ENCODE measurements around the gene CAMK2D. TPM values are rescaled to one million over a fixed set of nuclear protein-coding genes. Genes with fewer than 3 reads are reported as not detected.

Gene CAMK2D
- total RNA-seq, 4 donors from 2014 or later, result 48.2 to 66.2 (median 51.2) TPM

DNA sequence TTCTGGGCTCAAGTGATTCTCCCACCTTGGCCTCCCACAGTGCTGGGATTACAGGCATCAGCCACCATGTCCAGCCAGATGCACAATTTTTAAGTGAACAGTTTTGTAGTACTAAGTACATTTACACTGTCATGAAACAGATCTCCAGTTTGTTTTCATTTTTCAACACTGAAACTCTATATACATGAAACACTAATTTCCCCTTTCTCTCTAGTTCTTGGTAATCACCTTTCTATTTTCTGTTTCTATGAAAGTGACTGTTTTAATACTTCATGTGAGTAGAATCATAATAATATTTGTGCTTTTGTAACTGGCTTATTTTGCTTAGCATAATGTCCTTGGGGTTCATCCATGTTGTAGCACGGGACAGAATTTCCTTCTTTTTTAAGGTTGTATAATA lies 237.4 kb downstream of the CAMK2D start:
- H3K4me1 ChIP-seq, result no peaks in the 10 kb centered on the region
- H3K27ac ChIP-seq (replicated peaks in 1 of 4), result no peak overlapping the region
- TF ChIP-seq POLR2A (IDR thresholded peaks at IDR 0.05; ENCODE audit: low read depth) (no peak), EP300 (IDR thresholded peaks at IDR 0.05) (no peak), POLR2AphosphoS5 (IDR thresholded peaks at IDR 0.05) (no peak)
- TF ChIP-seq, protein P1, sequence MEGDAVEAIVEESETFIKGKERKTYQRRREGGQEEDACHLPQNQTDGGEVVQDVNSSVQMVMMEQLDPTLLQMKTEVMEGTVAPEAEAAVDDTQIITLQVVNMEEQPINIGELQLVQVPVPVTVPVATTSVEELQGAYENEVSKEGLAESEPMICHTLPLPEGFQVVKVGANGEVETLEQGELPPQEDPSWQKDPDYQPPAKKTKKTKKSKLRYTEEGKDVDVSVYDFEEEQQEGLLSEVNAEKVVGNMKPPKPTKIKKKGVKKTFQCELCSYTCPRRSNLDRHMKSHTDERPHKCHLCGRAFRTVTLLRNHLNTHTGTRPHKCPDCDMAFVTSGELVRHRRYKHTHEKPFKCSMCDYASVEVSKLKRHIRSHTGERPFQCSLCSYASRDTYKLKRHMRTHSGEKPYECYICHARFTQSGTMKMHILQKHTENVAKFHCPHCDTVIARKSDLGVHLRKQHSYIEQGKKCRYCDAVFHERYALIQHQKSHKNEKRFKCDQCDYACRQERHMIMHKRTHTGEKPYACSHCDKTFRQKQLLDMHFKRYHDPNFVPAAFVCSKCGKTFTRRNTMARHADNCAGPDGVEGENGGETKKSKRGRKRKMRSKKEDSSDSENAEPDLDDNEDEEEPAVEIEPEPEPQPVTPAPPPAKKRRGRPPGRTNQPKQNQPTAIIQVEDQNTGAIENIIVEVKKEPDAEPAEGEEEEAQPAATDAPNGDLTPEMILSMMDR (IDR thresholded peaks at IDR 0.05), result no peak
- intact Hi-C loops (cut with DNase I), result no loop called here
- no peaks in the 10 kb centered on the region for H3K9me3 ChIP-seq
- no peaks in the 10 kb centered on the region for H3K27me3 ChIP-seq
- H3K4me3 ChIP-seq, result no peak overlapping the region
- 100% methylated on average over 1 of the region's 1 CpG for WGBS
- H3K36me3 ChIP-seq, result peaks cover 0 to 21% (median 12%) of the 10 kb centered on the region in 4 donors
- DNase-seq (ENCODE audit: extremely low spot score), result no peak

GRCh38 chr4:113522433-113522832 lies 239.1 kb downstream of the CAMK2D start:
- Histone ChIP-seq H3K9me3 (no peaks in the 10 kb centered on the region), H3K27ac (replicated peaks in 1 of 4) (no peak overlapping the region), H3K36me3 (peaks cover 0 to 16% (median 7%) of the 10 kb centered on the region in 4 donors), H3K4me1 (no peaks in the 10 kb centered on the region), H3K4me3 (no peak overlapping the region), H3K27me3 (no peaks in the 10 kb centered on the region)
- intact Hi-C loops (cut with DNase I), result no loop called here
- TF ChIP-seq POLR2AphosphoS5 (IDR thresholded peaks at IDR 0.05), result no peak
- TF ChIP-seq EP300 (IDR thresholded peaks at IDR 0.05), result no peak
- TF ChIP-seq POLR2A (IDR thresholded peaks at IDR 0.05; ENCODE audit: low read depth), result no peak
- TF ChIP-seq, protein P1 (IDR thresholded peaks at IDR 0.05), result no peak
- DNase-seq (ENCODE audit: extremely low spot score), result no peak
- WGBS, result 98% methylated on average over 2 of the region's 2 CpGs

- Histone ChIP-seq H3K27ac (replicated peaks in 1 of 4) (no peak overlapping the region), H3K36me3 (peaks cover 8 to 41% (median 30%) of the 10 kb centered on the region in 4 donors), H3K9me3 (no peaks in the 10 kb centered on the region), H3K27me3 (no peaks in the 10 kb centered on the region), H3K4me3 (no peak overlapping the region), H3K4me1 (no peaks in the 10 kb centered on the region)
- intact Hi-C loops (cut with DNase I), result no loop called here
- 58% methylated on average over 2 of the region's 2 CpGs for WGBS
- no peak for DNase-seq (ENCODE audit: extremely low spot score)
- no peak for TF ChIP-seq EP300 (IDR thresholded peaks at IDR 0.05)
- no peak for TF ChIP-seq POLR2A (IDR thresholded peaks at IDR 0.05; ENCODE audit: low read depth)
- TF ChIP-seq, protein P1 (IDR thresholded peaks at IDR 0.05), result no peak
- TF ChIP-seq POLR2AphosphoS5 (IDR thresholded peaks at IDR 0.05), result no peak
These were observed 248.2 kb downstream of the CAMK2D start for GRCh38 chr4:113513382-113513781.

DNA sequence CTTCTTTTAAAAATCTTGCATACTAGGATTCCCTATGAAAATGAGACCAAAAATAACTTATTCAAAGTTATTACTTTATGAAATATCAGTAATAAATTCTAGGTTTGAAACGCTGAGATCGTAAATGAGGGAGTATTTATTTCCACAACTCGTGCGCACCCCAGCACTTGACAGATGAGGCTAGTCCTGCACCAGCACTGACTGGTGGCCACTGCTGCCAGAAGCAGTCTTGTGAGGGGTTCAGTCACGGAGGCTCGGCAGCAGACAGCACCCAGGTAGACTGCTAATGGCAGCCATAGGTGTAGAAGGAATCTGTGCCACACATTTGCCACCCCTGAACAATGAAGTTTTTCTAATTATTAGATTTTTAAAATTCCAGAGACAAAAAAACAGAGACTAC lies 248.7 kb downstream of the CAMK2D start:
- Histone ChIP-seq H3K4me3 (no peak overlapping the region), H3K9me3 (no peaks in the 10 kb centered on the region), H3K27me3 (no peaks in the 10 kb centered on the region), H3K27ac (replicated peaks in 1 of 4) (no peak overlapping the region), H3K36me3 (peaks cover 8 to 44% (median 32%) of the 10 kb centered on the region in 4 donors), H3K4me1 (no peaks in the 10 kb centered on the region)
- TF ChIP-seq EP300 (IDR thresholded peaks at IDR 0.05) (no peak), POLR2AphosphoS5 (IDR thresholded peaks at IDR 0.05) (no peak), POLR2A (IDR thresholded peaks at IDR 0.05; ENCODE audit: low read depth) (no peak)
- TF ChIP-seq, protein P1 (IDR thresholded peaks at IDR 0.05), result no peak
- 98% methylated on average over 6 of the region's 6 CpGs for WGBS
- DNase-seq (ENCODE audit: extremely low spot score), result no peak
- intact Hi-C loops (cut with DNase I), result no loop called here

DNA sequence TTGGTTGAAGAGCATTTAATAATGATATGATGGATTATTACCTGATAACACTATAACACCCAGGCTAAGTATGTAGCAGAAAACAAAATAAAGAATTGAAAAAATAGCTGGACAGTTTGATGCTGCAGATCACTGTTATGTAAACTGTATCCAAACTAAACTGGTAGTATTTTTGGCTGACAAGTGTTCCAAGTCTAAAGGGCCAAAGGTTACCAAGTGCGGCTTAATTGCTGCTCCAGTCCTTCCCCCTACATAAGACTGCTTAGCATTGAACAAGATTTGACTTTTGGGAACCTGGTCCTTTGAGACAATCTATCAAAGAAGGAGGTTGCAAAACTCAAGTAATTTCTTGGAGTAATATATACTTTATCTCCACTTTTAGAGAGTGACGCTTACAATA lies 249.6 kb downstream of the CAMK2D start:
- WGBS, result 96% methylated on average over 2 of the region's 2 CpGs
- no peak for DNase-seq (ENCODE audit: extremely low spot score)
- Histone ChIP-seq H3K4me1 (no peaks in the 10 kb centered on the region), H3K36me3 (peaks cover 13 to 50% (median 32%) of the 10 kb centered on the region in 4 donors), H3K9me3 (no peaks in the 10 kb centered on the region), H3K27me3 (no peaks in the 10 kb centered on the region), H3K27ac (replicated peaks in 1 of 4) (no peak overlapping the region), H3K4me3 (no peak overlapping the region)
- intact Hi-C loops (cut with DNase I), result no loop called here
- TF ChIP-seq EP300 (IDR thresholded peaks at IDR 0.05) (no peak), POLR2A (IDR thresholded peaks at IDR 0.05; ENCODE audit: low read depth) (no peak), POLR2AphosphoS5 (IDR thresholded peaks at IDR 0.05) (no peak)
- TF ChIP-seq, protein P1 (IDR thresholded peaks at IDR 0.05), result no peak

Data from esophagus muscularis mucosa (tissue), 4 donors.